ENCODE results near the gene SUCLG2. TPM values are rescaled to one million over a fixed set of nuclear protein-coding genes. Genes with fewer than 3 reads are reported as not detected.

The SUCLG2 gene
- total and polyA plus RNA-seq, 9 of the 15 experiments (the other 6 are each of a cell fraction or from before 2014, with no cell fraction given), result 10.1 to 41.4 (median 29.0) TPM

DNA sequence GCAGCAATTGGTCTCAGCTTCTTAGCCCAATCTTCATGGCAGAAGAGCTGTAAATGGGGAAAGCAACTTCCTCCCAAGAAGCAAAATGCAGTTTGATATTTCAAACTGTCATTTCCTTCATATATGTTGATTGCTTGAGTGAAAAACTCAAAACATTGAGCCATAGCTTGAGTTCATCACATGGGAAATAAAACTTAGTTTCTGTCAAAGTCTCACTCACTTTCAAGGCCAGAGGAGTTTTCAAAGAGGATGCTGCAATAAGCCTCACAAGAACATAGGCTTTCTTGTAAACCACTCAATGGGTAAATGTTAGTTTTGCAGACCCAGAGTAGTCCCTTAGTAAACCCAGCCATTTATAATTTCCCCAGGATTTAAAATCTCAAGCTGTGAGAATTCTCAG, 29.1 kb upstream of the SUCLG2 start:
- H3K27ac ChIP-seq (ENCODE audit: extremely low read depth, low read depth, low read length), result no peak overlapping the region
- no peaks in the 10 kb centered on the region for H3K9me1 ChIP-seq (ENCODE audit: control insufficient read depth, insufficient read depth, low read length)
- TF ChIP-seq, protein P1, sequence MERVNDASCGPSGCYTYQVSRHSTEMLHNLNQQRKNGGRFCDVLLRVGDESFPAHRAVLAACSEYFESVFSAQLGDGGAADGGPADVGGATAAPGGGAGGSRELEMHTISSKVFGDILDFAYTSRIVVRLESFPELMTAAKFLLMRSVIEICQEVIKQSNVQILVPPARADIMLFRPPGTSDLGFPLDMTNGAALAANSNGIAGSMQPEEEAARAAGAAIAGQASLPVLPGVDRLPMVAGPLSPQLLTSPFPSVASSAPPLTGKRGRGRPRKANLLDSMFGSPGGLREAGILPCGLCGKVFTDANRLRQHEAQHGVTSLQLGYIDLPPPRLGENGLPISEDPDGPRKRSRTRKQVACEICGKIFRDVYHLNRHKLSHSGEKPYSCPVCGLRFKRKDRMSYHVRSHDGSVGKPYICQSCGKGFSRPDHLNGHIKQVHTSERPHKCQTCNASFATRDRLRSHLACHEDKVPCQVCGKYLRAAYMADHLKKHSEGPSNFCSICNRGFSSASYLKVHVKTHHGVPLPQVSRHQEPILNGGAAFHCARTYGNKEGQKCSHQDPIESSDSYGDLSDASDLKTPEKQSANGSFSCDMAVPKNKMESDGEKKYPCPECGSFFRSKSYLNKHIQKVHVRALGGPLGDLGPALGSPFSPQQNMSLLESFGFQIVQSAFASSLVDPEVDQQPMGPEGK (CRISPR knock-in tag; IDR thresholded peaks at IDR 0.05; ENCODE audit: borderline replicate concordance), result no peak
- no peak for TF ChIP-seq ZNF551 (CRISPR knock-in tag; IDR thresholded peaks at IDR 0.05)
- TF ChIP-seq ZNF431 (CRISPR knock-in tag; IDR thresholded peaks at IDR 0.05), result no peak
- TF ChIP-seq ZNF75A (CRISPR knock-in tag; IDR thresholded peaks at IDR 0.05), result no peak
- no peak for TF ChIP-seq HOXB6 (CRISPR knock-in tag; IDR thresholded peaks at IDR 0.05; ENCODE audit: borderline replicate concordance)
- no peak for TF ChIP-seq CEBPG (CRISPR knock-in tag; IDR thresholded peaks at IDR 0.05)
- TF ChIP-seq CEBPG (tag; conservative IDR thresholded peaks at IDR 0.05 in 1 of 2, IDR thresholded peaks at IDR 0.05 in 1 of 2), result no peak
- no peak for TF ChIP-seq NCOA2 (IDR thresholded peaks at IDR 0.05; ENCODE audit: partially characterized antibody in 2 of 2)
- TF ChIP-seq MCM2 (IDR thresholded peaks at IDR 0.05; ENCODE audit: low read depth), result no peak
- TF ChIP-seq RAD51 (IDR thresholded peaks at IDR 0.05; ENCODE audit: borderline replicate concordance, low read depth), result no peak
- TF ChIP-seq ZNF507 (tag; conservative IDR thresholded peaks at IDR 0.05), result no peak
- TF ChIP-seq NFATC3 (IDR thresholded peaks at IDR 0.05), result no peak
- no peak for TF ChIP-seq PCBP2 (IDR thresholded peaks at IDR 0.05; ENCODE audit: low read depth, low read length, poor library complexity, severe bottlenecking)
- TF ChIP-seq RBM17 (IDR thresholded peaks at IDR 0.05; ENCODE audit: borderline replicate concordance, low read depth, low read length), result no peak
- no peak for TF ChIP-seq BCOR (IDR thresholded peaks at IDR 0.05)
- no peak for TF ChIP-seq C11orf30 (IDR thresholded peaks at IDR 0.05; ENCODE audit: low read depth)
- TF ChIP-seq, protein P2, sequence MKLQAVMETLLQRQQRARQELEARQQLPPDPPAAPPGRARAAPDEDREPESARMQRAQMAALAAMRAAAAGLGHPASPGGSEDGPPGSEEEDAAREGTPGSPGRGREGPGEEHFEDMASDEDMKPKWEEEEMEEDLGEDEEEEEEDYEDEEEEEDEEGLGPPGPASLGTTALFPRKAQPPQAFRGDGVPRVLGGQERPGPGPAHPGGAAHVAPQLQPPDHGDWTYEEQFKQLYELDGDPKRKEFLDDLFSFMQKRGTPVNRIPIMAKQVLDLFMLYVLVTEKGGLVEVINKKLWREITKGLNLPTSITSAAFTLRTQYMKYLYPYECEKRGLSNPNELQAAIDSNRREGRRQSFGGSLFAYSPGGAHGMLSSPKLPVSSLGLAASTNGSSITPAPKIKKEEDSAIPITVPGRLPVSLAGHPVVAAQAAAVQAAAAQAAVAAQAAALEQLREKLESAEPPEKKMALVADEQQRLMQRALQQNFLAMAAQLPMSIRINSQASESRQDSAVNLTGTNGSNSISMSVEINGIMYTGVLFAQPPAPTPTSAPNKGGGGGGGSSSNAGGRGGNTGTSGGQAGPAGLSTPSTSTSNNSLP (IDR thresholded peaks at IDR 0.05; ENCODE audit: borderline replicate concordance, low read depth, low read length), result no peak
- TF ChIP-seq KAT8 (IDR thresholded peaks at IDR 0.05; ENCODE audit: low read depth), result no peak
- intact Hi-C loops (cut with micrococcal nuclease) (no loop called here), in situ Hi-C loops (cut with MboI) (no loop called here)
- ChIA-PET CTCF (ENCODE audit: low intra/inter-chr PET ratio) (no interaction called here), POLR2A (no interaction called here)
- no TSS peak for BruUV-seq (replicated peaks)
- no peak overlapping the region for H3K4me3 ChIP-seq
- H3K9ac ChIP-seq (ENCODE audit: insufficient read depth in 1 of 2, low read depth in 2 of 2, low read length in 2 of 2), result no peak overlapping the region
- H3K36me3 ChIP-seq (ENCODE audit: control insufficient read depth, insufficient read depth, low read length), result no peaks in the 10 kb centered on the region
- no peaks in the 10 kb centered on the region for H3K79me2 ChIP-seq (ENCODE audit: control insufficient read depth, insufficient read depth, low read length)
- ATAC-seq, result no peak
- no peak overlapping the region for H3K4me2 ChIP-seq (ENCODE audit: insufficient read depth, low read length)
- no peaks in the 10 kb centered on the region for H3K9me3 ChIP-seq (replicated peaks; ENCODE audit: control insufficient read depth, insufficient read depth, low read depth, low read length)
- H3K4me1 ChIP-seq (replicated peaks in 1 of 2; ENCODE audit: control insufficient read depth in 2 of 2, insufficient read depth in 2 of 2, low read length in 2 of 2), result no peaks in the 10 kb centered on the region
- H4K20me1 ChIP-seq (replicated peaks; ENCODE audit: control insufficient read depth, insufficient read depth, low read length), result no peaks in the 10 kb centered on the region
- H3K27me3 ChIP-seq (ENCODE audit: control insufficient read depth in 2 of 2, insufficient read depth in 2 of 2, low read length in 2 of 2), result no peaks in the 10 kb centered on the region
- no peak overlapping the region for H2AFZ ChIP-seq (ENCODE audit: low read depth, low read length)
- FAIRE-seq, result no peak
- no peak for DNase-seq (ENCODE audit: extremely low read depth in 1 of 4, low spot score in 3 of 4)

Measured in K562 (cell line).